GM04504 (cell line): ENCODE measurements around the gene ZMIZ1.
A peak's percentile ranks its signal among the peaks of the same experiment; 100 is the strongest.

Experiments
- DNase-seq: peaks from one replicate; pipeline ENCODE4 v3.0.0-alpha.2; 2012; ENCODE audit warnings: low read depth

The ZMIZ1 gene

DNA sequence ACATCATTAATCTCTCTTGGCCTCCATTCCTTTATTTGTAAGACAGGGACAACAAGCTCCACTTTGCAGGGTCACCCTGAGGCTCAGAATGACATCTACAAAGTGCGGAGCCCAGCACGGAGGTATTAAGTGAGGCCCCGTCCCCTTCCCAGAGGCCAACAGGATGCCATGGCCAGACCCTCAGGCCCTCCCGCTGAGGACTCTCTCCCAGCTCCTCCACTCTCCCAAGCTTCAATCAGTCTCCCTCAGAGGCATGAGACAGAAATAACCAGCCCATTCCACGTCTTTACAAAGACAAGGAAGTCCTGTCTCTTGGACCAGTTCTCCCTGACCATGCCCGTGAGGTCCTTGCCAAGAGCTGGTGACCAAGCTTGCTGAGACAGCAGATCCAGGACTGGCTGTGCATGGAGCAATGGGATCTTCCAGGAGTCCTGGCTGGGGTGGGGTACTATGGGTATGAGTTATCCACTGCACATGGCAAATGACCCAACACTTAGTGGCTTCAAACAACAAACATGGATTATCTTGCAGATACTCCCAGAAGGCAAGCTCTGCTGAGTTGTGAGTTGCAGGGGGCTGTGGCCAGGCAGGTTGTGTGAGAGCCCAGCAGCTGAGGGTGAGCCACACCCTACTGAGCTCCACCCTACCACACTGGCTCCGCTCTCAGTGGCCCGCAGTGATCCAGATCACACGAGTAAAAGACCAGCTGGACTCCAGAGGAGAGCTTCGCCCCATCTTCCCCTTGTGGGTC, 274.2 kb downstream of the ZMIZ1 start:
- no peak for DNase-seq

DNA sequence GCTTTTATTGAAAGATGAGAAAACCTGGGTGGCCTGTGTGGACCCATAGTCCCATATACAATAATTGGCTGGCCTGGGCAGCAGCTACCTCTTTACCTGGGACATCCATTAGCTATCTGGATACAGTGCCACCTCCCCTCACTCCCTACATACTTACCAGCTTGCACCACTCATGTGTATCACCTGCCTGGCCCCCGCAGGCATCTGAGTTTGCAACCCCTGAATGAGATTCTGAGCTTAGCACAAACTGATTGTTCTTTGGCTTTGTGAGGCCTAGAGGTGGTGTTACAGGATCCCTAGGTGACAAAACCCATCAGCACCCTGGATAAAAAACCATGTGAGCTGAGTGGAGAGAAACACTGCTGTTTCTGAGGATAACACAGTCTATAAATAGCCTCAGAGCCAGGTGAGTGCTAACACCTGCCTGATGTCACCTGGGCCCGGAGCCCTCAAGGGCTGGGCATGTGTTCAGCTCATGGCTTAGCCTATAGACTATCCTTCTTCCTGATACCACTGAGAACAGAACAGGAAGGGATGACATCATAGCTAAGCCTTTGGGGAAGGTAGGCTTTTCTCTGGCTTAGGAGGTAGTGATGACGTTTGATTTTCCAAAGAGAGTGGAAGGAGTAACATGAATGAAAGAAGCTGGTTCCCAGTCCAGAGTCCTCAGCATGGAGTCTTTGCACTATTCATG, 275.9 kb downstream of the ZMIZ1 start:
- no peak for DNase-seq

DNA sequence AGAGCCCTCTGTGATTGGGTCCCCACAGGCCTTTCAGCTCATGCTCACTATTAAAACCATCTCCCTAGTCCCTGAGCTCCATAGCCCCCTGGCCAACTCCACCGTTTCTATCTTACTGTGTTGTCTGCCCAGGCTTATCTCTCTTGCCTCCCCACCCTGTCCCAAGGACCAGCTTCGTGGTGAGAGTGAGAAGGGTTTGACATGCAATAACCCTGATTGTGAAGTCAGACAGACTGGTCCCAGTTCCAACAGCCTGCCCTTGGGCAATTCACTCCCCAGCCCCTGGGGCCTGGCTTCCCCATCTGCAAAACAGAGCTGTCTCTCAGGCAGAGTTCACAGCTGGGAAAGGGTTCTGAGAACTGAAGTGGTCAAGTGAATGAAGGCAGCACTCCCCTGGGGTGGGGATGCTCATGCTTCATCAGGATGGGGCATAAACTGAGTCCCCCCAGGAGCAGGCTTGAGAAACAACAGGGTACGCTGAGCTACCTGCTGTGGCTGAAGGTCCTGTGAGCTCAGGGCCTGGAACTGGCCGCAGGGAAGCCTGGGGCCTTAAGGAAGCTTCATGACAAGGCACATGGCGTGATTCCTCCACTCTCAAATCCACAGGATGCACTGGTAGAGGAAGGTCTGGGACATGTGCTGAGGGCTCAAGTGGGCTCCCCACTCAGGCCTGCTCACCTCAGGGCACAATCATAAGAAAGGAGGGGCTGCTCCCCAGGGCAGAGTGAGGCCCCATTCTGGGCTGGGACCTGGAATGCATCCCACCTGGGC, 276.7 kb downstream of the ZMIZ1 start:
- DNase-seq, result no peak

DNA sequence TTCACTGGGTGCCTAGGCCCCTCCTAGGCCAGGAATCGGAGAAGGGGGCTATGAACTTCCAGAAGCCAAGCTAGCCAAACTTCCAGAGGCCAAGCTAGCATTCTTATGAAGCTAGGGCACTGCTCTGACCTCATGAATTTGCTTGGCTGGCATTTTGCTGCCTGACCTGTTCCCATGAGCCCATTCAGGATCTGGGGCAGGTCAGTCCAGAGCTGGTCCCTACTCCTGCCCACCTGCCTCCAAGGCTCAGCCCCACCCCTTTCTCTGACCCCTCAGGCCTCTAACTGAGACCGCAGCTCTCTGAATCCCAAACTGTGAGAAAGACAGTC, 277.2 kb downstream of the ZMIZ1 start:
- no peak for DNase-seq

DNA sequence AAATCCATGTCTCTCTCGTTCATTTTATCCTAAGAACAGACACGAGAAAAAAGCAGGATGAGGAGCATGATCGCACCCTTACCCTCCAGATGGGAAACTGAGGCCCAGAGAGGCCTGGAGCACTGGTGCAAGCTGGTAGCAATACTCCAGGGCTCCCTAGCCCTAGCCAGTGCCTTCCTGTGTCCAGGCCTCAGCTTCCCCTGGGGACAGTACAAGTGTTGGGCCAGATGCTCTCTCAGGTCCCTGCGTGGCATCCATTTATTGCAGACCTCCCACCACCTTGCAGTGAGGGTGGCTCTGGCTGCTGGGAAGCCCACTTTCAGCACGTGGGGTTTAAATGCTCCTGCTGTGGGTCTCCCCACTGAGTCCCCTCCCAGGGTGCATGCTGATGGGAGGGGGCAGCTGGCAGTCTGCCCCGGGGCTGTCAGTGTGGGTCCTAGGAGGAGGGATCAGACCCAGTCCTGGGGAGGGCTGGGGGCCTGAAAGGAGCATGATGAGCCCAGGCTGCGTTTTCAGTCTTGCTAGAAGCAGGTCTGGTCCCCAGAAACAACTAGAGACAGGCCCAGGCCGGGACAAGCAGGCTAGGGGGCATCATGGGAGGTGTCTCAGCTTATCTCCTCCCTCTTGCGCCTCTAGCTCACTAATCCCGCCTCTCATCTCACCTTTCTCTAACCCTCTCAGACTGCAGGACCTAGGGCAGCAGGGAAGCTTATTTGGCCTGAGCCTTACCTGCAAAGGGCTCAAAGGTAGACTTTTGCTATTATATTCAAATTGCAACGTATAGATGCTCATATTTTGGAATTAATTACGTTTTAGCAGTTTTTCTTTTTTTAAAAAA, 277.8 kb downstream of the ZMIZ1 start:
- DNase-seq, result no peak

DNA sequence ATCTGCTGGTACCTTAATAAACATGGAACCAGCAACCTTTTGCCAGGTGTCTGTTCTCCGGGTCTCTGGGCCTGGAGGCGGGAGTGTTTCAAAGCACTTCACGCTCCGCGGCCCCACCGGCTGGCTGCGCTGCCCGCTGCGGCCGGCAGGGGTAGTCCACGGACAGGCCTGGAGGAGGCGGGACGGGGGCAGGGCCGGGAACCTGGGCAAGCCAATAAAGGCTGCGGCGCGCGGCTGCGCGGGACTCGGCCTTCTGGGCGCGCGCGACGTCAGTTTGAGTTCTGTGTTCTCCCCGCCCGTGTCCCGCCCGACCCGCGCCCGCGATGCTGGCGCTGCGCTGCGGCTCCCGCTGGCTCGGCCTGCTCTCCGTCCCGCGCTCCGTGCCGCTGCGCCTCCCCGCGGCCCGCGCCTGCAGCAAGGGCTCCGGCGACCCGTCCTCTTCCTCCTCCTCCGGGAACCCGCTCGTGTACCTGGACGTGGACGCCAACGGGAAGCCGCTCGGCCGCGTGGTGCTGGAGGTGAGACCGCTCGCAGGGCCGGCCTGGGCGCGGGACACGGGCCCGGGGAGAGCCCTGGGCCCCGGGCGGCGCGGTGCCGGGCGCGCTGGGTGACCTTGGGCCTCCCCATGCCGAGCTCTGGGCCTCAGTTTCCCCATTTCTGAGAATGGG, 278.6 kb downstream of the ZMIZ1 start, which contains the start of gene PPIF:
TSS of gene PPIF (plus strand) at position 244 of the 668 bp plus-strand sequence. CDS start at position 324, 80 bp downstream.
- DNase-seq, result peak; percentile 80

DNA sequence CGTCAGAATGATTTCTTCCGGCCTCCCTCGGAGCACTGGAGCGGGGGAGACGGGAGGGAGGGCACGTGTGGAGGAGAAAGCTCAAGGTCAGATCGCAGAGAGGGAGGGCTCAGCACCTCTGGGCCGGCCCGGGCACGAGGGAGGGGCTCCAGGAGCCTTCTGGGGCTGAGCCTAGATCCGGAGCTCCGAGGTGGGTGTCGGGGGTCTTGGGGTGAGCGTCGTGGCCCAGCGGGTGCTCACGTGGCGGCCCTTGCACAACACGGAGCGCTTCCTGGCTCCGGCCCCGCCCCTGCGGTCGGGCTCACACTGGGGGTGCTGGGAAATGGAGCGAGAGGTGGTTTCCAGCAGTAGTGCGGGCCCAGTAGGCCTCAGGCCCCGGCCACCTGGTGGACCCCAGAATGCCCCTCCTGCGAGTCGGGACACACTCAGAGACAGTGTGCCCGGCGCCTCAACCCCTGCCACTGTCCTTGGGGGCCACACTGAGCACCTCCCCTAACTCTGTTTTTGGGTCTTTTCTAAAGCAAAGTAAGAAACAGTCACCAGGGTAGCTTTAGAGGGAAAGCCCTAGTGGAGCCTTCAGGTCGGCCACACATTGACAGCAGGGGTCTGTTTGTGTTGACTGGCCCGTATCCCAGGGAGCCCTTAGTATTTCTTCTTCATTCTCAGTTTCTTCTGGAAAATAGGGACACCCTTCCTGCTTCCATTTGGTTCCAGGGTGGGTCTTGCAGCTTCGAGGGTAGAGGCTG, 279.3 kb downstream of the ZMIZ1 start:
- DNase-seq, result no peak

DNA sequence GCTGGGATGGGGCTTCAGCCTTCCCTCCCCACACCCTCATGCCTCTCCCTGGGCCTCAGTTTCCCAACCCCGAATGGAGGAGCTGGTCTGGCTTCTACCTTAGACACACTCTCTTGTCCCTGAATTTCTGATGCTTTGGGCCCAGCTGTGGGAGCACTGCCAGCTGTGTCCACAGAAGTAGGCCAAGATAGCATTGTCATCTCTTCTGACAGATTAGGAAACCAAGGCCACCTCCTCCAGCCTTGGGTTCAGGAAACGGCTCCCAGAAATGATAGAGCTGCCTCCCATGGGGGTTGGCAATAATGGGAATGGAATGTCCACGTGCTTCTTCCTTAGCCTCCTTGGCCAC, 279.8 kb downstream of the ZMIZ1 start:
- no peak for DNase-seq

DNA sequence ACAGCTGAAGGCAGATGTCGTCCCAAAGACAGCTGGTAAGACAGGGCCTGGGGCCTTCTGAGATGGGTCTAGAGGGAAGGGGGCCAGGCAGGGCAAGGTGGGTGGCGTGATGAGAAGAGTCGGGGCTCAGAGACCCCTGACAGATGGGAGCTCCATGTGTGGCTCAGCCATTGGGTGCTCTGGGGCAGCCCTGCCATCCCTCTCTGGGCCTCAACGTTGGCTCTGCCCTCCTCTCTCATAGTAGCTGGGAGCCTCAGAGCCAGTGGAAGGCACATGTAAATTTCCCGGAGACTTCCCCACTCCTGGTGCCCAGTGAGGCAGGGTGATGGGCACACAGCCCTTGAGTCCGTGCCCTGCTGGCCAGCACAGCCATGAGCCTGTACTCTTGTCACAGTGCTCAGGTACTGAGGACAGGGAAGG, 280.3 kb downstream of the ZMIZ1 start:
- no peak for DNase-seq

DNA sequence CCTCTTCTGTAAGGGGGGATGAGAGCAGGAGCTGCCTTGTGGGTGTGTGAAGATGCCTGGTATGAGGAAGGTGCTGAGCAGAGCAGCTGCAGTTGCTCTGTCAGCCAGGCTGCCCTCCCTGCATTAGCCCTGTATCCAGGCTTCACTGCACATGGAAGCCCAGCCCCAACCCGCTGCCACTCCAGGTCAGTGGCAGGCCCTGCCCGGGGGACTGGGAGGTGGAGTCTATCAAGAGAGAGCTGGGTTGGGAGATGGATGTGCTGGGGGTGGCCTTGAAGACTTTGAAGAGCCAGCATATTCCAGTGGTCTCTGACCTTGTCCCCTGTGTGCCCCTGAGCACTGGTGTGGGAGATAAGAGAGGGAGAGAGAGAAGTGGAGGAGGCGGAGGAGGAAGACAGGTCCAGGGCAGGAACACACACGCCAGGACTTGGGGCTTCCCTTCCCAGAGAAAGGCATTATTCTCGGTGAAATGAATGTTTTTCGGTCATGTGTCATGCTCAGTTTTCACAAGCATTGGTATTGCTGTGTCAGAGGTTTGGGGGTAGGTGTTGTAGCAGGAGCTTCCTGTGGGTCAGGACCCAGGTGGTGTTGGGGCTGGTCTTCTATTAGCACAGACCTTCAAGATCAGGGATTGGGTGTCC, 281.1 kb downstream of the ZMIZ1 start:
- DNase-seq, result no peak

DNA sequence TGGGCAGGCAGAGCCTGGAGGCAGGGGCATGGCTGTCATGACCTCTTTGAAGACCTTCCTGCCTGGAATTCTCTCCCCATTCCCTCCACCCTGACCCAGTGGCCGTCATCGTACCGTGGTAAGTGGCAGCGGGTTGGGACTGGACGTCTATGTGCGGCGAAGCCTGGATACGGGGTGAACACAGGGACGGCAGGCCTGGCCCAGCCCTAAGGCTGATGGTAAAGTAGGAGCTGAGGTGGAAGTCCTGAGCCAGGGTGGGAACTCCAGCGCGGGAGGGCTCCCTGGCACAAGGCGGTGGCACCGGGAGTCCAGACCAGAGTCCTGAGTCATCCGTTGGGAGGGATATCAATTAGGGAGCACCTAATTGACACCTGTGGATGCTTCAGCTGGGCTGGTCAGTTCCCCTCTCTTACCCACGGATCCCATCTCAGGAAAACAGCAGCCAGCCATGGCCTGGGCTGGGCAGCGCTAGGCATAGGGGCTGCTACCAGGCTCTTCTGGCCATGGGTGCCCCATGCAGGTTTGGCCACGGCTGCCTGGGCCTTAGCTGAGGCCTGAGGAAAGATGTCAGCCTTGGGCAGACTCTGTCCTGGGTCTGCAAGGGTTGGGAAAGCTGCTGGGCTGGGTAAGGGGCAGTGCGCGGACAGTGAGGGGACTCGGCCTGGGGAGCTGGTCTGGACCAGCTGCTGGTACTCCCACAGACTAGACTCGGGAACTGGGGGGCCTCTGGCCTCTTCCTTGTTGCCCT, 281.8 kb downstream of the ZMIZ1 start:
- no peak for DNase-seq

DNA sequence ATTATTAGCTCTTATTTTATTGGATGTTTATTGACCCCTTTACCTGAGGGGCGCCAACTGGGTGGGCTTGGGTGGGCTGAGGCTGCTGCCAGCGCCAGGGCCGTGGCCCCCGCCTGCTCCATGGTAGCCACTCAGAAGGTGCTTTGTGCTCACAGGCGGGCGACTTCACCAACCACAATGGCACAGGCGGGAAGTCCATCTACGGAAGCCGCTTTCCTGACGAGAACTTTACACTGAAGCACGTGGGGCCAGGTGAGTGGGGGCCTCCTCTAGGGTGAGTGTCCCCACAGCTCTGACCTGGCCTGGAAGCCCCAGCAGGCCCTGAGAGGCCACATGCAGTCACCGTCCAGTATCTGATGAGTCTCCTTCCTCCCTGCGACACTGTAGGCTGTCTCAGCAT, 282.6 kb downstream of the ZMIZ1 start:
- DNase-seq, result no peak

DNA sequence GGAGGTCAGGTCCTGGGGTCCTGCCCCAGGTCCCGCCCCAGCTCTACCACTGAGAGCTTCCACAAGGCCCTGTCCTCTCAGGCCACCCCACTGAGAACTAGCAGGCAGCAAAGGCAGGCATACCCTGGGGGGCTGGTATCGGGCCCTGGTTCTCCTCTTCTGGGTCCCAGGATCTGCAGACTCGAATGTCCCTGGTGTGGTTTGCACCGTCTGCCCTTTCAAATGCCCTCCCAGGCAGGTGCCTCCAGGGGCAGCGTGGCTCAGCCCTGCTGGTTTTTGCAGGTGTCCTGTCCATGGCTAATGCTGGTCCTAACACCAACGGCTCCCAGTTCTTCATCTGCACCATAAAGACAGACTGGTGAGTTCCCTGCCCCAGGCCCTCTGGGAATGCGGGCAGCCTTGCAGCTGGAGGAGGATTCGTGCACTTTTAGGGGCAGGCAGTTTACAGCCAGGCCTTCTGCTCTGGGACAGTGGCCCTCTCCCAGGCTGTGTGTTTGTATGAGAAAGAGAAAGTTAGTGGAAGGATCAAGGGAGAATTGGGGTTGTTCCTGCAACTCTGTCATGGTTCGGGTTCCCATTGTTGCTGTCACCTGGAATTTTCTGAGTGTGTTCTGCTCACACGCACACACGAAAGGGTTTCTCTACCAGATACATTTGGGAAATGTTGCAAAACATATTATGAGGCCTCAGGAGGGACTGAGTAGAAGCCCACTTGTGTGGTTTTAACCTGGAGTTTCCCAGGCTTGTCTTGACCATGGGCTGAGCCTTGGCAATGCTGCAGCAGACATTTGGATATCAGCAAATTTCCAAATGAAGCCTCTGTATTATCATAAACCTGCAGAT, 283.5 kb downstream of the ZMIZ1 start:
- DNase-seq, result no peak

DNA sequence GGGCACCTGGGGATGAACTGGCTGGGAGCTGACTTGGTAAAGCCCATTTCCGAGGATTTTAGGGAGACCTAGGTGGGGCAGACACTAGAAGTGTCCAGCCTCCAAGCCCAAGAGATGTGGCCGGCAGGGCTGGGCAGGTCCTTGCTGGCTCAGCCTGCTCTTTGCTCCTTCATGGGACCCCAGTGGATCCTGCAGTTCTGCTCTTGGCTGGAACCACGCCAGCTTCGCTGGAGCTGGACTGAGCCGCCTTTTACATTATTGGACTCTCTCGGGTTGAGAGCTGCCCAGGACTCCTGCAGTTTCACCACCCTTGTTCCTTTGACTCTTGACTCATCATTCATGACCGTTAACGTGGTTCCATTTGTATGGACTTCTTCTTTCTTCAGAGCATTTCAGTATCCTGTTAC, 284.2 kb downstream of the ZMIZ1 start:
- DNase-seq, result no peak

DNA sequence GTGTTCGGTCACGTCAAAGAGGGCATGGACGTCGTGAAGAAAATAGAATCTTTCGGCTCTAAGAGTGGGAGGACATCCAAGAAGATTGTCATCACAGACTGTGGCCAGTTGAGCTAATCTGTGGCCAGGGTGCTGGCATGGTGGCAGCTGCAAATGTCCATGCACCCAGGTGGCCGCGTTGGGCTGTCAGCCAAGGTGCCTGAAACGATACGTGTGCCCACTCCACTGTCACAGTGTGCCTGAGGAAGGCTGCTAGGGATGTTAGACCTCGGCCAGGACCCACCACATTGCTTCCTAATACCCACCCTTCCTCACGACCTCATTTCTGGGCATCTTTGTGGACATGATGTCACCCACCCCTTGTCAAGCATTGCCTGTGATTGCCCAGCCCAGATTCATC, 285.0 kb downstream of the ZMIZ1 start:
- DNase-seq, result no peak

DNA sequence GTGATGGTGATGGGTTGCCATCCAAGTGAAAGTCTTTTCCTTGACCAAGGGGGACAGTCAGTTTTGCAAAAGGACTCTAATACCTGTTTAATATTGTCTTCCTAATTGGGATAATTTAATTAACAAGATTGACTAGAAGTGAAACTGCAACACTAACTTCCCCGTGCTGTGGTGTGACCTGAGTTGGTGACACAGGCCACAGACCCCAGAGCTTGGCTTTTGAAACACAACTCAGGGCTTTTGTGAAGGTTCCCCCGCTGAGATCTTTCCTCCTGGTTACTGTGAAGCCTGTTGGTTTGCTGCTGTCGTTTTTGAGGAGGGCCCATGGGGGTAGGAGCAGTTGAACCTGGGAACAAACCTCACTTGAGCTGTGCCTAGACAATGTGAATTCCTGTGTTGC, 285.4 kb downstream of the ZMIZ1 start:
- no peak for DNase-seq

DNA sequence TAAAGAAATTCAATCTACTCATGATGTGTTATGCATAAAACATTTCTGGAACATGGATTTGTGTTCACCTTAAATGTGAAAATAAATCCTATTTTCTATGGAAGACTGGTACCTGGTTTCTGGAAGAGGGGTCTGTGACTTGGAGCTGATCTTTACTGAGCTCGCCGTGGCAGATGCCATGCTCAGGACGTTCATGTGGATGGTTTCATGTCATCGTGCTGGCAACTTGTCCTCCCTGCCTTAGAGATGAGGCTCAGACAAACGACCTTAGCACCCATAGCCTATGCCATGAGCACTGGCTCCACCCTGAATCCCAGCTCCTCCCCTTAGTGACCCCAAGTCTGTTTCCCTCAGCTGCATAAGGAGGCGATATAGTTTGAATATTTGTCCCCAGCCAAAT, 285.8 kb downstream of the ZMIZ1 start:
- DNase-seq, result no peak

DNA sequence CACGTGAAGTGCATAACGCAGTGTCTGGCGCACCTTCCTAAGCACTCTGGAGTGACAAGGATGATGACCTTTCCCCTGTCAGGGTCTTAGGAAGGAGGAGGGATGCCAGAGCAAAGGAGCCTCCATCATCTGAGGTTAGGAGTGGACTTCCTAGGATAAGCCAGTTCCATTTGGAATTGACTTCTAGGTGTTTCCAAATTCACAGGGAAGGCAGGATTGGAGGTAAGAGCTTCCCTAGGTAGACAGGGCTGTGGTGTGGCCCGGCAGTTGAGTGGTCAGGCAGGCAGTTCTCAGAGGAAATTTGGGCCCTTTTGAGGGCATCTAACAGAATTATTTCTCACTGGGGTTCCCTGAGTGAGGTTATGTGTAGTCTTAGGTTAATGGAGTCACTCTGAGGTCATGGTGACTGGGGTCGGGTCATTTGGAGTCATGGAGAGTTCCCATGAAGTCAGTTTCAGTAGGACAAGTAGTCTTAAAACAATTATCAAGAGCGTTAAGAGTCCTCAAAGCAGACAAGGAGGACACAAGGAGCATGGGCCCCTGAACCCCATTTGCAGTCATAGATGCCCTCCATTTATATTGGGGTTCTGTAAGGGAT, 286.8 kb downstream of the ZMIZ1 start:
- DNase-seq, result no peak
